ENCODE results near the gene PRSS37.
"Not testable (repeated sequence)": the region's sequence is repeated elsewhere in the genome, so short reads cannot be mapped to it uniquely, and the experiment has no call there.

PRSS37 gene, protein sequence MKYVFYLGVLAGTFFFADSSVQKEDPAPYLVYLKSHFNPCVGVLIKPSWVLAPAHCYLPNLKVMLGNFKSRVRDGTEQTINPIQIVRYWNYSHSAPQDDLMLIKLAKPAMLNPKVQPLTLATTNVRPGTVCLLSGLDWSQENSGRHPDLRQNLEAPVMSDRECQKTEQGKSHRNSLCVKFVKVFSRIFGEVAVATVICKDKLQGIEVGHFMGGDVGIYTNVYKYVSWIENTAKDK

DNA sequence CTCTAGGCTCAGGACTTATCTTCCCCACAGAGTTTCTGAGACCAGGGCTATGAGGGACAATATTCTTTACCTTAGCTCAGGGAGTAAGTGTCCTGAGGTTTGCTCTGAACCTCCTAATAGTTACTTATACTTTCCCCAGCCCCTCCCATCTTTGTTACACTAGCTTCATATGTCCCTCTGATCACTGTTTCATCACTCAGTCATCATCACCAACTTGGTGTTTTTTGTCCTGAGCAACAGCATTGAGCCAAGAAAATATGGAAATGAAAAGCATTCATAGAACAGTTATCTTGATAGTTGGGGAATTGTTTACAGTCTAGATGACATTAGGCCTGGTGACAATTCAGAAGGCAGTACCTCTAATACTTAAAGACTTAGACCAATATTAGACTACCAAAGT lies at the start of gene PRSS37:
TSS of gene PRSS37 (minus strand) at position 101 of the 400 bp plus-strand sequence. CDS start 436 bp downstream, outside the sequence.
- DNase-seq, result no peak

DNA sequence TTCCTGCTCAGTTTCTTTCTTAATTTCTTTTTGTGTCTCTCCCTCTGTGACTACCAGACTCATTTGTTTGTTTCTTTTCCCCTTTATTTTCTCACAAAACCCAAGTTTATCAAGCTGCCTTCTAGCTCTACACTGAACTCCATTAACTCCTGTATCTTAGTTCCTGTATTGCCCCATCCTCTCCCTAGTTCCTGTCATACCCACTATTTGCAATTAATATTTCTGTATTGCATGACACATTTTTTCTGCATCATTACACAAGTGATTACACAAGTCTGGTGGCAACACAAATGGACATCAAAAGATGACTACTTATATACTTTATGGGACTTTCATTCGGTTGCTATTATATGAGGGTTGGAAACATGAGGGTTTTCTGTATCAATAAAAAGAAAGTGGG lies 48.0 kb upstream of the PRSS37 start:
- DNase-seq, result no peak

DNA sequence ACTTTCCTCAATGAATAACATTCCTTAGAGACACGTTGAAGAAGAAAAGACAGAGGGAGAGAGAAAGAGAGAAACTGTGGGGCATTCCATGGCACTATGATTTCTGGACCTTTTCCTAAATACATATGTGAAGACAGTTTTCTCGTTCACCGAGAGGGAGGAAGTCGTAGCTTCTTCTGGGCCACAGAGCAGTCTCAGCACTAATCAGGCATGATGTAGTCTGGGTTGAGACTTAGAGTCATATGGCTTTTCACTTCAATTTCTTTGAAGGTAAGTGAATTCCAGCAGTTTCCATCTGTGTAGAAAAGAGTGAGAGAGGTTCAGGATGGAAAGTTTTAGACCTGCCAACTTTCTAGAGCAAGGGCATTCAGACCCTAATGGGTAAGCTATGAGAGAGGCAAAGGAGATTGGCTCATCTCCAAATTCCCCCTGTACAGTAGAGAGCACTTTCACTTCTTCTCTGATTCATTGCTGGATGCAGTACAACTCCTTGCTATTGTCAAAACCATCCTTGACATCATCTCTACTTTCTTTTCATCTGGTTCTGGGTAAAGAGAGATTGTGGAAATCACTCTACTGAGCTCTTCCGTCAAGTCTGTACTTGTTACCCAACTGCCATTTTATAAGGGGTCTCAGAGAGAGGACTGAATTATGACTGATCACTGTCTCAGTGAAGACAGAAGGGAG lies 43.4 kb upstream of the PRSS37 start:
- no peak for DNase-seq

DNA sequence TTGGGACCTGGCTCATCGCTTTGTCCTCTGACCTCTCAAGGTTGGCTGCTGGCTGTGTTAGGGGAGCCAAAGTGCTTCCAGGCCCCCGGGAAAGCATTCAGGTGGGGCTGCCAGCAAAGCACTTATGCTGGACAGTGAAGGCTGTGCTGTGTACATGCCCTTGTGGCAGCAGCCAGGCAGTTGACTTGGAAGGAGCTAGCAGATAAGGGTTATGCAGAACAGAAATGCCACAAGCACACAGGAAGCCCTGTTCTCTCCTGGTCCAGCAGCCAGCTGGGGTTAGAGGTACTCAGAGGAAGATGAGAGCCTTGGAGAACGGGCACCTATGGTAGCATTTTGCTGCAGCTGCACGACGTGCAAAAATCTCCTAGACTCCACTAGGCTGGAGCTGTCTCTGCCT lies 39.7 kb upstream of the PRSS37 start:
- no peak for DNase-seq

DNA sequence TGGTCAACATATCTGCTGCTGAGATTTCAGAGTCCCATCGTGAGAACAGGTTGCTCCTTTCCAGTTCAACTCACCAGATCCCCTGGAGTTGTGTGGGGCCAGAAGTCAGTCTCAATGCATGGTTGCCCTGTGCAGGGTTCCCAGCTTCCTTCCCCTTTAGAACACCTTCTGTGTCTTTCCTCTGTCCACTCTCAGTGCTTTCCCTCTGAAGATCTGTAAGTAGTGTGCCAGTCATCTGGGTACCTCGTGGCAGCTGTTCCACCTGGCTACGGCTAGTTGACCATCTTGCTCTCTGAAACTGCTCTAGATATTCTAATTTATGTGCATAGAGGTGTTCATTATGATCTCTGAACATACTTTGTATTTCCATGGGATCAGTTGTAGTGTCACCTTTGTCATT lies 36.1 kb upstream of the PRSS37 start:
- DNase-seq, result no peak

DNA sequence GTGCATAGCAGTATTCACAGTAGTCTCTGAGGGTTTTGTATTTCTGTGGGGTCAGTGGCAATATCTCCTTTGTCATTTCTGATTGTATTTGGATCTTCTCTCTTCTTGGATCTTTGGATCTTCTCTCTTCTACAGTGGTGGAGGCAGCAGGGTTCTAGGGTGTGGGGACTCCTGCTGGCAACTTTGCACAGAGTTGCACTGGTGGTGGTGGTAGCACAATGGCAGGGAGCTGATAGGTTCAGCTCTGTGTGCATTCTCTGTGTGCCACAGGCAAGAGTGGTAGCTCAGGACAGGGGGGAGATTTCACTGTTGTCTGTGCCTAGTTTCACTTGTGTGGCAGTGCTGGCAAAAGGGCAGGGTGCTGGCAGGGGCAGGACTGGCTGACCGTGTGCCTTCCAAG lies 35.1 kb upstream of the PRSS37 start:
- DNase-seq, result no peak

DNA sequence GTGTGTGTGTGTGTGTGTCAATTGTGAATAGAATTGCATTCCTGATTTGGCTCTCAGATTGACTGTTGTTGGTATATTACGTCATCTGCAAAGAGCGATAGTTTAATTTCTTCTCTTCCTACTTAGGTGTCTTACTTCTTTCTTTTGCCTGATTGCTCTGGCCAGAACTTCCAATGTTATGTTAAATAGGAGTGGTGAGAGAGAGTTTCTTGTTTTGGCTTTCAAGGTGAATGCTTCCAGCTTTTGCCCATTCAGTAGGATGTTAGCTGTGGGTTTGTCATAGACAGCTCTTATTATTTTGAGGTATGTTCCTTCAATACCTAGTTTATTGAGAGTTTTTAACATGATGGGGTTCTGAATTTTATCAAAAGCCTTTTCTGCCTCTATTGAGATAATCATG lies 34.2 kb upstream of the PRSS37 start:
- no peak for DNase-seq

DNA sequence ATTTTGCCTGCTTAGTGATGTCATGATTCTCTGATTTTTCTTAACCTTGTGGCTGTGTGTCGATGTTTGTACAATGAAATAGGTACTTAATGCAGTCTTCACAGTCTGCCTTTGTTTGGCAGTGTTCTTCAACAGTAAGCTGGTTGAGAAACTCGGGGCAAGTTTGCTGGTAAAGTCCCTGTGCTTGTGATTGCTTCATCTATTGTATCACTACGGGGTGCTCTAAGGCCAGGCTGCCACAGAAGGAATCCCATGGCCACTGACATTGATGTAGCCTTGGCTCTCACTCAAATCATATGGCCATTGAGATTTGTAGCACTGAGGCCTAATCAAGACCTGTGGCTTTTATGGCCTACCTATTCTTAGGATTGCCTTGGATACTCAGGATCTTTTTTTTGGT lies 33.5 kb upstream of the PRSS37 start:
- no peak for DNase-seq

DNA sequence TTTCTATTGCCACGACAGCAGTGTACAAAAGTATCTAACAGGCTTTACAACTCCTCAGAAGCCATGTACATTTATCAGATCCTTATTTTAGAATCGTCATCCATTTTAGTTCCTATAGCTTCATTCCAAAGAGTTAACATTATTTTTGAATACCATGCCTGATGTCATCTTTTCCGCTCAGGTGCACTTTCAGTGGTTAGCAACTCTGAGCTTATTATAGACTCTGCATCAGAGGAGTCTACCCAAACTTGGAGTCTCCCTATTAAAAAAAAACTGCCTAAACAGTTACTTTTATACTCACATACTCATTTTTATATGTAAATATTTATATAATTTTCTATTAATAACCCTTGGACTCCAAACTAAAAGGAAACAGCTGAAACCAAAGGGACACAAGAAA lies 31.6 kb upstream of the PRSS37 start:
- no peak for DNase-seq

DNA sequence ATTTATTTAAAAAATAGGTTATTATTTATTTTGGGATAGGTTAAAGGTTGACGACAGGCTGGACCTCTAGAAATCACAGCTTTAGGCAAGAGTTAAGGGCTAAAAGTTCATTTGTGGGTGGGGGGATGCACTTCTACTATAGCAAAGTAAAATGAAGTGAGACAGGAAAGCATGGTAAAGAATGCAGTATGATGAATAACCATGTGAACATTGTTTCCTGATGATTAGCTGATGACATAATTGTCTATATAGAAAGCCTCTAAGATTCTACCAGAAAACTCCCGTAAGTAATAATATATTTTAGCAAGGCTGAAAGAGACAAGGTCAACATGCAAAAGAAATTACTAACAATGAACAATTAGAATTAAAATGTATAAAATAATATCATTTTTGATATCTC lies 25.7 kb upstream of the PRSS37 start:
- no peak for DNase-seq

DNA sequence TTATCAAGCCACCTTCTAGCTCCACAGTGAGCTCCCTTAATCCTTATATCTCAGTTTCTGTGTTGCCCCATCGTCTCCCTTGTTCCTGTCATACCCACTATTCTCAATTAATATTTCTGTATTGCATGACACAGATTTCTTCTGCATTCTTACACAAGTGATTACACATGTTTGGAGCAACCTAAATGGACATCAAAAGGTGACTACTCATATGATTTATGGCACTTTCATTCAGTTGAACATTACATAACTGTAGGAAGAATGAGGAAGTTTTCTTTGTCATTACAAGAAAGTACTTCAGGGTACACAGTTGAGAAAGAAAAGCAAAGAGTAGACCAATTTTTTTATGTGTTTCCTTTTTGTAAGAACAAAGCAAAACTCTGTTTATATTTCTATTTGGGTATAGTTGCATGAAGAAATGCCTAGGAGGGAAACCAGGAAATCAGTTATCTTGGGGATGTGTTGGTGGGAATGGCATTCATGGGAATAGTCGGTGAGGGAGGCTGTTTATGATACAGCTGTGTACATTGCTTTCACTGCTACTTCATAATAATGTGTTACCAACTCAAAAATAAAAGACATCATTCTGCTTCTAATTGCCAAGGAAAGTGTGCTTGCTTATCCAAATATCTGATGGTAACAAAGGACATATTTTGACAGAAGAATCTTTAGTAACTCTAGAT lies 23.6 kb upstream of the PRSS37 start:
- DNase-seq, result no peak

DNA sequence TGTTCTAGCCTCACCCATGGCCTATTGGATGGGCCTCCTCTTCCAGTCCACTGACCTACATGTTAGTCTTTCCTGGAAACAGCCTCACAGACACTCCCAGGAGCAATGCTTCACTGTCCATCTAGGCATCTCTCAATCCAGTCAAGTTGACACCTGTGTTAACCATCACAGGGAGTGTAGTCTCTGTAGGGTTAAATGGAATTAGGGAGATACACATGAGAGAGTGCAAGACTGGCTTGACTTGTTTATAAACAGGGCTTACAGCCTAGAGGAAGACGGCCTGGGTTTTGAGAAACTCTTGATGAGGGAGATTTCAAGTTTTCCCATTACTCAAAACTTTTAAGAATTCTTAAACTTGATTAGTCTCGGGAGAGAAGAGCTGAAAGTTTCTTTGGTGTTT lies 18.9 kb upstream of the PRSS37 start:
- DNase-seq, result no peak

DNA sequence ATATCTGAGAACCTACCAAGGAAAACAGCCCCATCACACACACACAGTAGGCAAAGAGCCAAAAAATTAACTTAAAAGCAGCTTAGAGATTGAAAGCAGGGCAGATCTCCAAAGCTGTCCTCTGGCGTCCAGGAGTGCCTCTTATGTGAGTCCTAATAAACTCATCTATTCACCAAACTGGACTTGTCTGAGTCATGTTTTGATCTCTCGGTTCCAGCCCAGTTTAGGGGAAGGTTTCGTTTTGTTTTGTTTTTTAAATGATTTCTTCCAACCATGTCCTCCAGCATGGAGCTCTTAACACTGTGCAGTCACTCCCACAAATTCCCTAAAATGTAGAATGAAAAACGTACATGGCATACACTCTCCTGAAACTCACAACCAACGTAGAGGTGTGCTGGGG lies 6.7 kb upstream of the PRSS37 start:
- DNase-seq, result peak; percentile 45

DNA sequence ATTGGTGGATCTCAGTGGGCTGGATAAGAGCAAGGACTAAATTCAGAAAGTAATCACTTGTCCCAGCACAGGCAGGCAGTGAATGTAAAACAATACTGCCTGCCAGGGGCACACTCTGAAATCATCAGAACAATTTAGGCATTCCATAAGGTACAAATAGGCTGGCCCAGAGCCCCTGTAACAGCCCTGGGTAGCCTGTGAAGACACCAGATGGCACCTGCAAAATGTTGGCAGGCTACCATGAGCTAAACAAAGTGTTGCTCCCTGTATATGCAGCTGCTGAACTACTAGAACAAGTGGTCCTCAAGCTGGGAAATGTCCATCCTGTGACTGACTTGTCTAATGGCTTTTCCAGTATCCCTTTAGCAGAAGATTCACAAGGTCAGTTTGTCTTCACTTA lies 3.0 kb upstream of the PRSS37 start:
- DNase-seq, result peak; percentile 91

DNA sequence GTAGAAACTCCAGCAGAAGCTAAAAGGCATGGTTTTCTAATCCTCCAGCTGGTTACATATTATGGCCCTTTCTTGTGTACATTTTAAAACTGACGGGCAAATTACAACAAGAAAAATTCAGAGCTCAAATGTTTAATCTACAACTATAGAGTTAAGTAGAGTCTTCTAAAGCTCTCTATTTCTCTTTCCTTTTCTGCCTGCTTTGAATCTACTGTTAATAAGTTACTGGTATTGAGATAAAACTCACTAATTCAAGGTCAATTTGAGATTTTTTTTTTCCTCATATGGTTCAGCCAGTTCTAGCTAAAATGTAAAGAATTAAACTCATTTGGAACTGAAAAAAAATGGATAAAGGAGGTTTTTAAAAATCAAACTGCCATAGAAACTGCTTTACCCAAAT lies 1.6 kb upstream of the PRSS37 start:
- DNase-seq, result no peak

DNA sequence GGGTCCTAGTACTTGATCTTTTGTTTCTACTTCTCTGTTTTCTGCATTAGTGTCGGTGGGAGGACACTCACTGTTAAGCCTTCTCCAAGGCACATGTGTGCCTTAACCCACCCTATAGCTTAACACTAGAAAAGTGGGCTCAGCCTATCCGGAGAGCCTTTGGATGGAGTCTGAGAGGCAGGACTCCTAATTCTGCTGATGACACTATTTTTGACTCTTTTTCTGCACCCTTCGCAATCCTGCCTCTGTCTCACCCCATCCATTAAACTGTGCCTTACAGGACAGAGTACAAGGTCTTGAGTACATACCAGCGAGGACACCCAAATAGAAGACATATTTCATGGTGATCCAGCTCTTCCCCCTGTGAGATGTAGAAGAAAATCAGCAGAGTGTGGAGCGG lies 577 bp downstream of the PRSS37 start:
- DNase-seq, result no peak

DNA sequence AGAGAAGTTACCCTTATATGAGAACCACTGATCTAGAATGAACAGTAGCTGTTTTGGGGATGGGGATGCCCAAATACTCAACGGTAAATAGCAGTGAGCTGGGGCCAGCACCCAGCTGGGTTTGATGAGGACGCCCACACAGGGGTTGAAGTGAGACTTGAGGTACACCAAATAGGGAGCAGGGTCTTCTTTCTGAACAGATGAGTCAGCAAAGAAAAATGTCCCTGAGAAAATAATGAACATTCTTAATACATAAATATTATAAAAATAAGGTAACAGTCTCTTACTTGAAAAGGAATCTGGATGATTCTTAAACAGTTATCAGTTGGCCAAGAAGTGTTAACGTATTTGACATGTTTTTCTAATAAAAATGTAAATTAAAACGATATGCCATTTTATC lies 2.0 kb downstream of the PRSS37 start:
- no peak for DNase-seq

DNA sequence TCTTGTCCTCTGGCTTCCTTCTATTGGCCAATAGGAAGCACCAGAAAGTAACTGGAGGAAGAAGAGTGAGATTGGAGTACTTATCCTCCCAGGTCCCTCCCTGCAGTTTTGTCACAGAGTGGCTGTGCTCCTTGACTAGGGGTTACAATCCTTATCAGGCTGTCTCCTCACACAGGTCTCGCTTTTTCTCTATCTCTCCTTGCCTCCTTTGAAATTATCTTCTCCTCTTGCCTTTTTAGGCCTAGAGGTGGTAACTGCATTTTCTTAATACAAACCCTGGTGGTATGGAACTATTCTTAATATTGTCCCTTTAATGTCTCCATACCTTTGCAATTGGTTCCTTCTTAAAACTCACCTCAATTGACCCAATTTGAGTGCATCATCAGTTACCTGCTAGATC lies 2.7 kb downstream of the PRSS37 start:
- DNase-seq, result no peak

DNA sequence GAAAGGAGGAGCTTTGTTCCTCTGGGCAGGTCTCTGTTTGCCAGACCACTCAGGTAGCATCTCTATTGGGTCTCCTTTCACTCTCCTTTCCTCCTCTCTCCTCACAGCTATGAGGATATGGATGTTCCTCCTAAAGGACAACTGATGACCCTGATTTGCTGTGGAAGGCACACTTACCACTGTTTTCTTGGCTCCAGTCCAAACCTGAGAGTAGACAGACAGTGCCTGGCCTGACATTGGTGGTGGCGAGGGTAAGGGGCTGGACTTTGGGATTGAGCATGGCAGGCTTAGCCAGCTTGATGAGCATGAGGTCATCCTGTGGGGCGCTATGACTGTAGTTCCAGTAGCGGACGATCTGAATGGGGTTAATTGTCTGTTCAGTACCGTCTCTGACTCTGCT lies 3.6 kb downstream of the PRSS37 start:
- no peak for DNase-seq

DNA sequence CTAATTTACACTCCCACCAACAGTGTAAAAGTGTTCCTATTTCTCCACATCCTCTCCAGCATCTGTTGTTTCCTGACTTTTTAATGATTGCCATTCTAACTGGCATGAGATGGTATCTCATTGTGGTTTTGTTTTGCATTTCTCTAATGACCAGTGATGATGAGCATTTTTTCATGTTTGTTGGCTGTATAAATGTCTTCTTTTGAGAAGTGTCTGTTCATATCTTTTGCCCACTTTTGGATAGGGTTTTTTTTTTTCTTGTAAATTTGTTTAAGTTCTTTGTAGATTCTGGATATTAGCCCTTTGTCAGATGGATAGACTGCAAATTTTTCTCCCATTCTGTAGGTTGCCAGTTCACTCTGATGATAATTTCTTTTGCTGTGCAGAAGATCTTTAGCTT lies 18.9 kb downstream of the PRSS37 start:
- DNase-seq, result not testable (repeated sequence)

DNA sequence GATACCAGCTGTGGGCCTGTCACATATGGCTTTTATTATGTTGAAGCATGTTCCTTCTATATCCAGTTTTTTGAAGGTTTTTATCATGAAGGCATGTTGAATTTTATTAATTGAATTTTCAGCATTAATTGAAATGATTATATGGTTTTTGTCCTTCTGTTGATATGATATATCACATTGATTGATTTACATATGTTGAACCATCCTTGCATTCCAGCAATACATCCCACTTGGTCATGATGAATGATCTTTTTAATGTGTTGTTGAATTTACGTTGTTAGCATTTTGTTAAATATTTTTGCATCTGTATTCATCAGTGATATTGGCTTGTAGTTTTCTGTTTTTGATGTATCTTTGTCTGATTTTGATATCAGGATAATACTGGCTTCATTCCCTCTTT lies 21.2 kb downstream of the PRSS37 start:
- DNase-seq, result no peak

DNA sequence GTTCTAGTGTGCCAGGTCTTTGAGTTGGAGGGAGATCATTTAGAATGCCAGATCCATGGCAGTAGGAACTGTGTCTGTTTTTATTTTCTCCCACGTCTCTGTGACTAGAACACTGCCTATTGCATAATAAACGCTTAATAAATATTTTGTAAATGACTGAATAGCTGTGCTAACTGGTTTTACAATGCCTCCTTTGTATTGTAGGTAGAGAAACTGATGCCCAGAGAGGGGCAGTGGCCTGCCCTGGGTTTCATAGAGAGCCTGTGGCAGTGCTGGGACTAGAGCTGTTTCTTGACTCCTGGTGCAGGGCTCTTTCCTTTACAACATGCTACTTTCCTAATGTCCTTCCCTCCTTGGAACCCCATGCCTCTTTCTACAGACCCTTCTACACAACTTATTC lies 48.8 kb downstream of the PRSS37 start:
- no peak for DNase-seq

DNA sequence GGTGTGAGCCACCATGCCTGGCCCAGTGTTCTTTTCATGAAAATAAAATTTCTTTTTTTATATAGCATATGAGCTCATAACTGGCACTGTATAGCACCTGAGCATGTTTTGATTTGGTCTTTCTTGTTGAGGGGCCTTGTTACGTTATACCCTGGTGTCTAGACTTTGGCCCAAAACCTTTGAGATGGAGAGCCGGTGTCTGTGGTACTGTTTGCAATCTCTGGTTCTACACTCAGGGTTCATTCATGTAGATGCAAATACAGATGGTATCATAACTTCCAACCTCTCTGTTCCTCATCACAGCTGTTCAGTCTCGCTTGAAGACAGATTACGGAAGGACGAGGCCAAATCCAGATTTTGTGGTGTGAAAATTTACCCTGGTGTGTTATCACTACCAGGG lies 51.4 kb downstream of the PRSS37 start, which contains the start of gene TAS2R5:
TSS of gene TAS2R5 (plus strand) at position 301 of the 400 bp plus-strand sequence. CDS start 145 bp downstream, outside the sequence.
- no peak for DNase-seq

DNA sequence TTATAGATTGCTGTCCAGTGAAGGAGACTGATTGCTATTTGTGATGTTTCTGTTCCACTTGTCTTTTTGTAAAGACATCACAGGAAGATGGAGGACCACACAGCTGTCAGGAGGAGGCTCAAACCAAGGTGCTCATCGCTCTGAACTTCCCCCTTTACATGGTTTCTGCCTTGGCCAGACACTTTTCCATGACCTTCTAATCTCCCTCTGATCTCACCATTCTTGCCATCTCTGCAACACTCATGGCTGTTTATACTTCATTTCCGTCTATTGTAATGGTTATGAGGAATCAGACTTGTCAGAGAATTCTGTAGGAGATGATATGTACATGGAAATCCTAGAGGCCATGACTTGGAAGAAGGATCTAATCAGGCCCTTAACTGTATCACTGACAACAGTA lies 53.0 kb downstream of the PRSS37 start:
- DNase-seq, result no peak

All from NCI-H1092 (cell line).